HG02678 (cell line): ENCODE results near the gene RALGDS.

ENCODE experiments used
- ATAC-seq: cut with Tn5 transposase; IDR thresholded peaks from one replicate; pipeline ENCODE4 v1.9.1; 2021; ENCODE audit warnings: mild to moderate bottlenecking, moderate library complexity; ENCODE audit not compliant: unreplicated experiment

The RALGDS gene

GRCh38 chr9:133108794-133109641, 12.0 kb downstream of the RALGDS start:
- ATAC-seq, result no peak

- ATAC-seq, result no peak
Observed at GRCh38 chr9:133107961-133108793, 12.9 kb downstream of the RALGDS start.

- ATAC-seq, result no peak
Observed at GRCh38 chr9:133107245-133107722, 13.8 kb downstream of the RALGDS start.

GRCh38 chr9:133106511-133107244, 14.4 kb downstream of the RALGDS start:
- no peak for ATAC-seq

GRCh38 chr9:133105461-133105770, 15.6 kb downstream of the RALGDS start:
- ATAC-seq, result no peak

- ATAC-seq, result no peak
Observed at GRCh38 chr9:133104718-133105460, 16.2 kb downstream of the RALGDS start.

GRCh38 chr9:133103987-133104505, 17.0 kb downstream of the RALGDS start:
- ATAC-seq, result no peak

- ATAC-seq, result no peak
Observed at GRCh38 chr9:133103183-133103986, 17.7 kb downstream of the RALGDS start.

- no peak for ATAC-seq
Observed at GRCh38 chr9:133102190-133103021, 18.6 kb downstream of the RALGDS start.

GRCh38 chr9:133101356-133102189, 19.5 kb downstream of the RALGDS start:
- ATAC-seq, result no peak

GRCh38 chr9:133100506-133101355, 20.3 kb downstream of the RALGDS start:
- no peak for ATAC-seq

- no peak for ATAC-seq
Observed at GRCh38 chr9:133099726-133100505, 21.1 kb downstream of the RALGDS start.

GRCh38 chr9:133098871-133099270, 22.2 kb downstream of the RALGDS start:
- ATAC-seq, result no peak

GRCh38 chr9:133098104-133098754, 22.8 kb downstream of the RALGDS start:
- ATAC-seq, result no peak

- ATAC-seq, result no peak
Observed at GRCh38 chr9:133094842-133095393, 26.1 kb downstream of the RALGDS start.
